Measurements from ENCODE around the gene AOAH.

Gene AOAH

DNA sequence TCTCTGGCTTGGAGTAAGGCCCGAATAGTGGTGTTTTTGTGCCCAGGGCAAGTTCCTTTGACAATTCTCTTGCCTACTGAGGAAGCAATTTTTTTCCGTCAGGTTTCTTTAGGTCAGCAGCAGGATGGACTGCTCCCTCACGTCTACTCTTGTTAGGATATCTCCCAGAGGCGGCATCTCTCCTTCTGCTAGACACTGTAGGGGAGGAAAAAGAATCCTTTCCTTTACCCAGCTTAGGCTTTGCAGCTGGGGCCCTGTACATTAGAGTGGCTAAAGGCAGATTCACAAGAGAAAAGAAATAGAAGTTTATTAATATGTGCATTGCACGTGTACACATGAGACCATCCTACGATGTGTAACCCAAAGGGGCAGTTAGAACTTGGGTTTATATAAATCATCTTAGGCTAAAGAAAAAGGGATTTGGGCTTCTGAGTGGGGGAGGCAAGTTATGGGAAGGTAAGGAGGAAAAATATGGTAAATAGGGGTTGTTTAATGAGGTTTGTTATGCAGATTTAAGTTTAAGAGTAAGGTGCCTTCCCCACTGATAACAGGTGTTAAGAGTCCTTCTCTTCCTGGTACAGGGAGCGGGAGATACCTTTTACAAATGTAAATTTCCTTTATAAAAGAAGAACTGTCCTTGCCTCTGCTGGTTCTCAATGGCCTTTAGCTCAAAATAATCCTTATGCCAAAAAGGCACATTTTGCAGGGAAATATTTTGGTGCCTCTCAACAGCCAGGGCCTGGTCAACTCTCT lies 156.4 kb downstream of the AOAH start:
- H3K27me3 ChIP-seq, result no peaks in the 10 kb centered on the region; the same call in 1 of the 2 replicates
- H3K9me3 ChIP-seq, result no peaks in the 10 kb centered on the region
- no peaks in the 10 kb centered on the region; the same call in 1 of the 2 replicates for H3K4me1 ChIP-seq
- no peak for DNase-seq
- H3K4me3 ChIP-seq (ENCODE audit: low read depth, low read length), result no peak overlapping the region
- H3K36me3 ChIP-seq, result no peaks in the 10 kb centered on the region
- TF ChIP-seq, protein P1, sequence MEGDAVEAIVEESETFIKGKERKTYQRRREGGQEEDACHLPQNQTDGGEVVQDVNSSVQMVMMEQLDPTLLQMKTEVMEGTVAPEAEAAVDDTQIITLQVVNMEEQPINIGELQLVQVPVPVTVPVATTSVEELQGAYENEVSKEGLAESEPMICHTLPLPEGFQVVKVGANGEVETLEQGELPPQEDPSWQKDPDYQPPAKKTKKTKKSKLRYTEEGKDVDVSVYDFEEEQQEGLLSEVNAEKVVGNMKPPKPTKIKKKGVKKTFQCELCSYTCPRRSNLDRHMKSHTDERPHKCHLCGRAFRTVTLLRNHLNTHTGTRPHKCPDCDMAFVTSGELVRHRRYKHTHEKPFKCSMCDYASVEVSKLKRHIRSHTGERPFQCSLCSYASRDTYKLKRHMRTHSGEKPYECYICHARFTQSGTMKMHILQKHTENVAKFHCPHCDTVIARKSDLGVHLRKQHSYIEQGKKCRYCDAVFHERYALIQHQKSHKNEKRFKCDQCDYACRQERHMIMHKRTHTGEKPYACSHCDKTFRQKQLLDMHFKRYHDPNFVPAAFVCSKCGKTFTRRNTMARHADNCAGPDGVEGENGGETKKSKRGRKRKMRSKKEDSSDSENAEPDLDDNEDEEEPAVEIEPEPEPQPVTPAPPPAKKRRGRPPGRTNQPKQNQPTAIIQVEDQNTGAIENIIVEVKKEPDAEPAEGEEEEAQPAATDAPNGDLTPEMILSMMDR (IDR thresholded peaks at IDR 0.05; ENCODE audit: low read depth, low read length), result no peak

DNA sequence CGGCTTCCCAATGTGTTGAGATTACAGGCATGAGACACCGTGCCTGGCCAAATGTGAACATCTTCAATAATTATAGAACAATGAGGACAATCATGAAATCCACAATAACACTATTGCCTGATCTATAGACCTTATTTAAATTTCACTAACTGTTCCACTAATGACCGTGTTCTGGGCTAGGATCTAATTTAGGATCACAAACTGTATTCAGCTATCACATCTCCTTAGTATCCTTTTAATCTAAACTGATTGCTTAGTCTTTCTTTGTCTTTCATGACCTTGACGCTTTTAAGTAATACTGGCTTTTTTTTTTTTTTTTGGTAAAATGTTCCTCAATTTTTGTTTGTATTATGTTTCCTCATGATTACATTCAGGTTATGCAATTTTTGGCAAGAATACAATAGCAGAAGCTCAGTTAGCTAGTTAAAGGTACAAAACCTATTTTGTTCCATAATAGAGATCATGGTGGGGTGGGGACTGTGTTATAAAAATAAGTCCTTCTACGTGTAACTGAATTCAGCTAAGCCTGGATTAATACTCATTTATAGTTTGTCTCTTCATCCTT lies 158.4 kb downstream of the AOAH start:
- DNase-seq, result no peak
- Histone ChIP-seq H3K4me3 (ENCODE audit: low read depth, low read length) (no peak overlapping the region), H3K4me1 (no peaks in the 10 kb centered on the region; the same call in 1 of the 2 replicates), H3K27me3 (no peaks in the 10 kb centered on the region; the same call in 1 of the 2 replicates), H3K36me3 (no peaks in the 10 kb centered on the region), H3K9me3 (no peaks in the 10 kb centered on the region)
- TF ChIP-seq, protein P1 (IDR thresholded peaks at IDR 0.05; ENCODE audit: low read depth, low read length), result no peak

DNA sequence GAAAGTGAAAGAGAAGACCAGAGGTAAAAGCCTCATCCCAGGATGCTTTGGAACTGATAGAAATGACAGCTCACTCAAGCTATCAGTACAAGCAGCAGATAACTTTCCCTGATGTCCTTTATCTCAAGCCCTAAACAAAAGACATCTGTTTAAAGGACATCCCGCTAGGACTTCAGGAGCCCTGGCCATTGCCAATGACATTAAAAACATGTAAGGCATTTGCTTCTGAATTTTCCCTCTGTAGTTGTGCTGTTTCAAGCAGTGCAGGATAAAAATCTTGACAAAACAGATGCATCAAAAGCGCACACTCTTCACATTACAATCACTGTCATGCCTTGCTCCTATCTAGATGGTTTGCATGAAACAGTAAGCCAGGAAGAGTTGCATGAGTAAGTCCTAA lies 159.8 kb downstream of the AOAH start:
- DNase-seq, result no peak
- H3K4me3 ChIP-seq (ENCODE audit: low read depth, low read length), result no peak overlapping the region
- H3K27me3 ChIP-seq, result no peaks in the 10 kb centered on the region; the same call in 1 of the 2 replicates
- no peaks in the 10 kb centered on the region for H3K9me3 ChIP-seq
- TF ChIP-seq, protein P1 (IDR thresholded peaks at IDR 0.05; ENCODE audit: low read depth, low read length), result no peak
- H3K4me1 ChIP-seq, result no peaks in the 10 kb centered on the region; the same call in 1 of the 2 replicates
- H3K36me3 ChIP-seq, result no peaks in the 10 kb centered on the region

DNA sequence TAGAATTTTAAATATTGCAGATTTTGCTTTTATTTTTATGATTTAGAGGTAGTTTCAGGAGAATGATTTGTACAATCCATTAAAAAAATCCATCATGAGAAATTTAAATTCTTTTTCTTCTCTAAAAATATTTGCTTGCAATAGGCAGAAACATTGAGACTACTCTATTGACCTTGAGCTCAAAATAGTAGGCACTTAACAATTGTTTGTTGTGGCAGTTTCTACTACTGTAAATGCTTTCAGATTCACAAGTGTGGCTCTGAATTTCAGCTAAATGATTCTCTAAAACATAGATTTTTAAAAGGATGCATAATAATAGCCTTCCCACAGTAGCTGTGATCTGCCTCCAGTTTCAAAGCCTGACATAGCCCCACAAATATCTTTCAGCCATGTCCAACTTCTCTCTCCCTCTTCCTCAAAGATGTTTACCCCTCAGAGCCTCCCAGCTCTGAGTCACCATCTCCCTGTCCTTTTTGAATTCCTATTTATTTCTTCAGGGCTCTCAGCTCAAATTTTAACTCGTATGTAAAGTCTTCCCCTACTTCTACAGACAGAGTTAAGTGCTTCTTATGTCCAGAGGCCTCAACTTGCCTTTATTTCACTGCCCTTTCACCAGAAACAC lies 160.5 kb downstream of the AOAH start:
- DNase-seq, result no peak
- H3K4me3 ChIP-seq (ENCODE audit: low read depth, low read length), result no peak overlapping the region
- TF ChIP-seq, protein P1 (IDR thresholded peaks at IDR 0.05; ENCODE audit: low read depth, low read length), result no peak
- no peaks in the 10 kb centered on the region; the same call in 1 of the 2 replicates for H3K27me3 ChIP-seq
- no peaks in the 10 kb centered on the region for H3K9me3 ChIP-seq
- H3K36me3 ChIP-seq, result no peaks in the 10 kb centered on the region
- H3K4me1 ChIP-seq, result no peaks in the 10 kb centered on the region; the same call in 1 of the 2 replicates

DNA sequence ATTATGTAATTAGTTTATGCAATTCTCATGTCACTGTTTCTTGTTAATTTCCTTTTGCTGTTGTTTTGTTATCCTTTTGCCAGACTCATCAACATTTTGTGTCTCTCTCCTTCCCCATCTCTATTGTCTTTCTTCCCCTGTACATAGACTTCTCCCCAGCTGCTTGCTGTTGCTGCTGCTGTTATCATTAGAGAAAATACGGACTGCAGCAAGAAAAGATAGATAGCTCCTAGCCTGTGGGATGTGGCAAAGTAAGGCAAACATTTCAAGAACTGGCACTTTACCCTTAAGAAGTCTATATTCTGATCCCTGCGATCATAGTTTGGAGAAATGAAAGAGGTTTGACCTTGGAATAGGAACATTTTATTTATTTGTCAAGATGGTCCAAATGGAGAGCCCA lies 162.2 kb downstream of the AOAH start:
- no peaks in the 10 kb centered on the region for H3K9me3 ChIP-seq
- no peaks in the 10 kb centered on the region for H3K36me3 ChIP-seq
- DNase-seq, result no peak
- H3K4me1 ChIP-seq, result no peaks in the 10 kb centered on the region; the same call in 1 of the 2 replicates
- TF ChIP-seq, protein P1 (IDR thresholded peaks at IDR 0.05; ENCODE audit: low read depth, low read length), result no peak
- H3K4me3 ChIP-seq (ENCODE audit: low read depth, low read length), result no peak overlapping the region
- no peaks in the 10 kb centered on the region; the same call in 1 of the 2 replicates for H3K27me3 ChIP-seq

Data from BE2C (cell line).